Hepatocyte (in vitro differentiated cells): Measurements from ENCODE around the gene IRX1.

Source experiments
- CTCF ChIP-seq: fragments of 200-600 bp; sonication (generic); IDR thresholded peaks from 2 replicates; pipeline ENCODE4 v1.5.1; 2016; ENCODE audit warnings: antibody characterized with exemption, mild to moderate bottlenecking; ENCODE audit not compliant: poor library complexity
- EZH2 ChIP-seq: fragments of 200-600 bp; sonication (generic); IDR thresholded peaks from 2 replicates; pipeline ENCODE4 v1.6.1; 2016; ENCODE audit warnings: antibody characterized with exemption, mild to moderate bottlenecking, borderline replicate concordance

DNA sequence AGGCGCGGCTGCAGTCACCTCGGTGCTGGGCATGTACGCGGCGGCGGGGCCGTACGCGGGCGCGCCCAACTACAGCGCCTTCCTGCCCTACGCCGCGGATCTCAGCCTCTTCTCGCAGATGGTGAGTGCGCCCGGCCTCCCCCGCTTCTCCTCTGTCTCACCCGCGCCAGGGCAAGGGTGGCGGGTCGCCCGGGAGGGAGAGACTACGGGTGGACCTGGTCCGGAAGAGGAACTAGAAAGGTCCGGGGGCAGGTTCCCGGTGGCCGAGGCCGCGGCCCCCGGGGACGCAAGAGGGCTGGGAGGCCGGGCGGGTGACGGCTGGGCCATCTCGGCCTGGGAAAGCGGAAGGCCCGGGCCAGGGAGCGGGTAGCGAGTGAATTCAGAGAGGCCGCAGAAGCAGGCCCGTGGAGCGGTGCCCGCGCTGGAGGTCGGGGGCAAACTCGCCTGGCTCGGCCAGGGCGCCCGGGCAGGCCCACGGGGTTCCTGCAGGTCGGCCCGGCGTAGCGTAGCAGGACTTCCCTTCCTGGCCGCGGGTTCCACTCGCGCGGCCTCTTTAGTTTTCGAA, 711 bp downstream of the IRX1 start:
- no peak for TF ChIP-seq CTCF
- no peak for TF ChIP-seq EZH2
